ENCODE measurements around the gene COA3.

COA3 gene

GRCh38 chr17:42798383-42799380, at the start of gene COA3, which contains the start of gene CNTD1:
Gene COA3 (minus strand): TSS chr17:42798704. CDS start chr17:42798681, 23 bp downstream.
Gene CNTD1 (plus strand): TSS chr17:42798861. CDS start chr17:42799068, 207 bp downstream.
- no peak for DNase-seq (ENCODE audit: low read depth)

GRCh38 chr17:42848093-42848492, 49.6 kb upstream of the COA3 start:
- no peak for DNase-seq (ENCODE audit: low read depth)

- no peak for DNase-seq (ENCODE audit: low read depth)
Measured at GRCh38 chr17:42846594-42847280, 48.2 kb upstream of the COA3 start.

GRCh38 chr17:42845918-42846593, 47.6 kb upstream of the COA3 start:
- DNase-seq (ENCODE audit: low read depth) = no peak

- DNase-seq (ENCODE audit: low read depth) = no peak
Measured at GRCh38 chr17:42845556-42845917, 47.0 kb upstream of the COA3 start.

- DNase-seq (ENCODE audit: low read depth) = no peak
Measured at GRCh38 chr17:42844761-42845555, 46.5 kb upstream of the COA3 start.

- no peak for DNase-seq (ENCODE audit: low read depth)
Measured at GRCh38 chr17:42844271-42844670, 45.8 kb upstream of the COA3 start, which contains the start of gene AOC2. Gene AOC2 (plus strand): TSS chr17:42844580. CDS start chr17:42844627, 47 bp downstream.

- DNase-seq (ENCODE audit: low read depth) = no peak
Measured at GRCh38 chr17:42843358-42843934, 44.9 kb upstream of the COA3 start.

- no peak for DNase-seq (ENCODE audit: low read depth)
Measured at GRCh38 chr17:42841975-42842685, 43.6 kb upstream of the COA3 start.

- DNase-seq (ENCODE audit: low read depth) = no peak
Measured at GRCh38 chr17:42835732-42836131, 37.2 kb upstream of the COA3 start.

- no peak for DNase-seq (ENCODE audit: low read depth)
Measured at GRCh38 chr17:42833767-42834422, 35.4 kb upstream of the COA3 start.

GRCh38 chr17:42832934-42833766, 34.6 kb upstream of the COA3 start, which contains the start of gene PSME3:
Gene PSME3 (plus strand): TSS chr17:42833397. CDS start chr17:42833632, 235 bp downstream.
- DNase-seq (ENCODE audit: low read depth) = peak; percentile 57

- no peak for DNase-seq (ENCODE audit: low read depth)
Measured at GRCh38 chr17:42832213-42832933, 33.9 kb upstream of the COA3 start.

- DNase-seq (ENCODE audit: low read depth) = no peak
Measured at GRCh38 chr17:42830971-42831370, 32.5 kb upstream of the COA3 start.

- no peak for DNase-seq (ENCODE audit: low read depth)
Measured at GRCh38 chr17:42827472-42827871, 29.0 kb upstream of the COA3 start.

- no peak for DNase-seq (ENCODE audit: low read depth)
Measured at GRCh38 chr17:42821176-42821575, 22.7 kb upstream of the COA3 start.

GRCh38 chr17:42819939-42820535, 21.5 kb upstream of the COA3 start:
- no peak for DNase-seq (ENCODE audit: low read depth)

GRCh38 chr17:42818379-42818778, 19.9 kb upstream of the COA3 start:
- no peak for DNase-seq (ENCODE audit: low read depth)
